MG63 (cell line): Measurements from ENCODE around the gene SALL1. TPM values are rescaled to one million over a fixed set of nuclear protein-coding genes. Genes with fewer than 3 reads are reported as not detected.

ENCODE experiments used
- DNase-seq: peaks from one replicate; pipeline ENCODE4 v3.0.0-alpha.2; 2020
- H3K27me3 ChIP-seq: fragments of 250-450 bp; sonication (Bioruptor Pico); 2 replicates; pipeline ENCODE4 v1.5.1; 2020; ENCODE audit warnings: mild to moderate bottlenecking, moderate library complexity
- H3K36me3 ChIP-seq: fragments of 250-450 bp; sonication (Bioruptor Pico); 2 replicates; pipeline ENCODE4 v1.5.1; 2020; ENCODE audit warnings: mild to moderate bottlenecking, moderate library complexity
- H3K4me3 ChIP-seq: fragments of 250-450 bp; sonication (Bioruptor Pico); 2 replicates; pipeline ENCODE4 v1.5.1; 2020; ENCODE audit warnings: mild to moderate bottlenecking, moderate library complexity
- H3K9me3 ChIP-seq: fragments of 250-450 bp; sonication (Bioruptor Pico); 2 replicates; pipeline ENCODE4 v1.5.1; 2020; ENCODE audit warnings: mild to moderate bottlenecking, moderate library complexity
- total RNA-seq: library from RNA; depleted of rRNA; stranded (reverse); fragments of >200 nt; shearing (Covaris generic); gene quantifications from 2 replicates; pipeline ENCODE4 v1.2.3, GENCODE V29; 2014; ENCODE audit warnings: low replicate concordance

The SALL1 gene
- total RNA-seq, 1 experiment from 2014 or later = 0.13 TPM

GRCh38 chr16:51106535-51106934 lies 44.5 kb downstream of the SALL1 start:
- H3K4me3 ChIP-seq = no peak overlapping the region
- no peaks in the 10 kb centered on the region for H3K9me3 ChIP-seq
- no peaks in the 10 kb centered on the region for H3K27me3 ChIP-seq
- no peak for DNase-seq
- no peaks in the 10 kb centered on the region for H3K36me3 ChIP-seq

GRCh38 chr16:51103590-51103989 lies 47.5 kb downstream of the SALL1 start:
- no peaks in the 10 kb centered on the region for H3K9me3 ChIP-seq
- no peak for DNase-seq
- no peaks in the 10 kb centered on the region for H3K36me3 ChIP-seq
- no peaks in the 10 kb centered on the region for H3K27me3 ChIP-seq
- no peak overlapping the region for H3K4me3 ChIP-seq

GRCh38 chr16:51097729-51098128 lies 53.3 kb downstream of the SALL1 start:
- Histone ChIP-seq H3K9me3 (no peaks in the 10 kb centered on the region), H3K4me3 (no peak overlapping the region), H3K27me3 (no peaks in the 10 kb centered on the region), H3K36me3 (no peaks in the 10 kb centered on the region)
- no peak for DNase-seq

GRCh38 chr16:51095890-51096626 lies 55.0 kb downstream of the SALL1 start:
- no peaks in the 10 kb centered on the region for H3K9me3 ChIP-seq

GRCh38 chr16:51095084-51095881 lies 55.8 kb downstream of the SALL1 start:
- Histone ChIP-seq H3K36me3 (no peaks in the 10 kb centered on the region), H3K27me3 (no peaks in the 10 kb centered on the region), H3K4me3 (no peak overlapping the region), H3K9me3 (no peaks in the 10 kb centered on the region)
- no peak for DNase-seq

More at GRCh38 chr16:51095890-51096626, 55.0 kb downstream of the SALL1 start:
- H3K27me3 ChIP-seq = no peaks in the 10 kb centered on the region
- DNase-seq = no peak
- no peaks in the 10 kb centered on the region for H3K36me3 ChIP-seq
- no peak overlapping the region for H3K4me3 ChIP-seq

- H3K9me3 ChIP-seq = no peaks in the 10 kb centered on the region
- H3K36me3 ChIP-seq = no peaks in the 10 kb centered on the region
Measured at GRCh38 chr16:51093726-51094280, 57.3 kb downstream of the SALL1 start.

More at GRCh38 chr16:51093726-51094280, 57.3 kb downstream of the SALL1 start:
- Histone ChIP-seq H3K4me3 (no peak overlapping the region), H3K27me3 (no peaks in the 10 kb centered on the region)
- no peak for DNase-seq
